Measurements from ENCODE around the gene HNRNPC.

The HNRNPC gene

GRCh38 chr14:21160061-21160610 lies 109.1 kb downstream of the HNRNPC start:
- no peak for DNase-seq (ENCODE audit: low read depth)
- H3K4me3 ChIP-seq (ENCODE audit: low read depth, low read length): no peak overlapping the region
- TF ChIP-seq, protein P1, sequence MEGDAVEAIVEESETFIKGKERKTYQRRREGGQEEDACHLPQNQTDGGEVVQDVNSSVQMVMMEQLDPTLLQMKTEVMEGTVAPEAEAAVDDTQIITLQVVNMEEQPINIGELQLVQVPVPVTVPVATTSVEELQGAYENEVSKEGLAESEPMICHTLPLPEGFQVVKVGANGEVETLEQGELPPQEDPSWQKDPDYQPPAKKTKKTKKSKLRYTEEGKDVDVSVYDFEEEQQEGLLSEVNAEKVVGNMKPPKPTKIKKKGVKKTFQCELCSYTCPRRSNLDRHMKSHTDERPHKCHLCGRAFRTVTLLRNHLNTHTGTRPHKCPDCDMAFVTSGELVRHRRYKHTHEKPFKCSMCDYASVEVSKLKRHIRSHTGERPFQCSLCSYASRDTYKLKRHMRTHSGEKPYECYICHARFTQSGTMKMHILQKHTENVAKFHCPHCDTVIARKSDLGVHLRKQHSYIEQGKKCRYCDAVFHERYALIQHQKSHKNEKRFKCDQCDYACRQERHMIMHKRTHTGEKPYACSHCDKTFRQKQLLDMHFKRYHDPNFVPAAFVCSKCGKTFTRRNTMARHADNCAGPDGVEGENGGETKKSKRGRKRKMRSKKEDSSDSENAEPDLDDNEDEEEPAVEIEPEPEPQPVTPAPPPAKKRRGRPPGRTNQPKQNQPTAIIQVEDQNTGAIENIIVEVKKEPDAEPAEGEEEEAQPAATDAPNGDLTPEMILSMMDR (IDR thresholded peaks at IDR 0.05; ENCODE audit: low read depth, low read length): no peak
- no peak for TF ChIP-seq POLR2A (IDR thresholded peaks at IDR 0.05; ENCODE audit: extremely low read depth, insufficient read length)
